ENCODE results near the gene MCRIP2.

Gene MCRIP2

GRCh38 chr16:645852-646678 is 4.4 kb downstream of the MCRIP2 start:
- Histone ChIP-seq H3K4me3 (ENCODE audit: low read length) (no peak overlapping the region), H3K36me3 (replicated peaks; ENCODE audit: insufficient read depth, low read length) (no peaks in the 10 kb centered on the region), H3K4me2 (ENCODE audit: low read depth, low read length) (no peak overlapping the region), H3F3A (ENCODE audit: insufficient read depth, low read length) (peaks cover 28% of the 10 kb centered on the region), H3K9ac (ENCODE audit: low read length) (no peak overlapping the region), H2AFZ (ENCODE audit: low read length) (no peak overlapping the region), H3K27ac (ENCODE audit: low read length) (no peak overlapping the region), H3K79me2 (ENCODE audit: low read length) (peaks cover 88% of the 10 kb centered on the region), H3K27me3 (replicated peaks; ENCODE audit: insufficient read depth, low read length) (no peaks in the 10 kb centered on the region), H4K20me1 (ENCODE audit: insufficient read depth, low read length) (no peaks in the 10 kb centered on the region), H3K4me1 (ENCODE audit: low read length) (peaks cover 7% of the 10 kb centered on the region; the same call in 1 of the 2 replicates), H3K9me3 (replicated peaks; ENCODE audit: insufficient read depth, low read length) (no peaks in the 10 kb centered on the region), H3K9me2 (replicated peaks; ENCODE audit: insufficient read depth, low read length) (no peaks in the 10 kb centered on the region)
- no peak for DNase-seq
- TF ChIP-seq EZH2 (optimal IDR thresholded peaks at IDR 0.05; ENCODE audit: low read depth, low read length) (no peak), EZH2phosphoT487 (IDR thresholded peaks at IDR 0.05; ENCODE audit: low read length) (no peak), CTCF (IDR thresholded peaks at IDR 0.05; ENCODE audit: low read length) (no peak)

GRCh38 chr16:646679-647172 is 5.1 kb downstream of the MCRIP2 start:
- Histone ChIP-seq H3K4me1 (ENCODE audit: low read length) (peaks cover 7% of the 10 kb centered on the region; the same call in 1 of the 2 replicates), H3K4me2 (ENCODE audit: low read depth, low read length) (no peak overlapping the region), H3K27me3 (replicated peaks; ENCODE audit: insufficient read depth, low read length) (no peaks in the 10 kb centered on the region), H2AFZ (ENCODE audit: low read length) (no peak overlapping the region), H3K9me3 (replicated peaks; ENCODE audit: insufficient read depth, low read length) (no peaks in the 10 kb centered on the region), H3K9me2 (replicated peaks; ENCODE audit: insufficient read depth, low read length) (no peaks in the 10 kb centered on the region), H3K9ac (ENCODE audit: low read length) (no peak overlapping the region), H3F3A (ENCODE audit: insufficient read depth, low read length) (peaks cover 28% of the 10 kb centered on the region), H3K36me3 (replicated peaks; ENCODE audit: insufficient read depth, low read length) (no peaks in the 10 kb centered on the region), H4K20me1 (ENCODE audit: insufficient read depth, low read length) (no peaks in the 10 kb centered on the region), H3K79me2 (ENCODE audit: low read length) (peaks cover 82% of the 10 kb centered on the region), H3K27ac (ENCODE audit: low read length) (no peak overlapping the region), H3K4me3 (ENCODE audit: low read length) (no peak overlapping the region)
- no peak for DNase-seq
- no peak for TF ChIP-seq CTCF (IDR thresholded peaks at IDR 0.05; ENCODE audit: low read length)
- TF ChIP-seq EZH2phosphoT487 (IDR thresholded peaks at IDR 0.05; ENCODE audit: low read length), result no peak
- no peak for TF ChIP-seq EZH2 (optimal IDR thresholded peaks at IDR 0.05; ENCODE audit: low read depth, low read length)

- no peak for TF ChIP-seq EZH2phosphoT487 (IDR thresholded peaks at IDR 0.05; ENCODE audit: low read length)
- no peak for TF ChIP-seq CTCF (IDR thresholded peaks at IDR 0.05; ENCODE audit: low read length)
- no peak for TF ChIP-seq EZH2 (optimal IDR thresholded peaks at IDR 0.05; ENCODE audit: low read depth, low read length)
- no peaks in the 10 kb centered on the region for H3K36me3 ChIP-seq (replicated peaks; ENCODE audit: insufficient read depth, low read length)
- peak overlapping the region; percentile 83; the same call in 1 of the 2 replicates for H3K27ac ChIP-seq (ENCODE audit: low read length)
- no peaks in the 10 kb centered on the region for H3K9me3 ChIP-seq (replicated peaks; ENCODE audit: insufficient read depth, low read length)
- H3K79me2 ChIP-seq (ENCODE audit: low read length), result peaks cover 79% of the 10 kb centered on the region
- H3K9me2 ChIP-seq (replicated peaks; ENCODE audit: insufficient read depth, low read length), result no peaks in the 10 kb centered on the region
- H3F3A ChIP-seq (ENCODE audit: insufficient read depth, low read length), result peaks cover 28% of the 10 kb centered on the region
- DNase-seq, result no peak
- peaks cover 7% of the 10 kb centered on the region; the same call in 1 of the 2 replicates for H3K4me1 ChIP-seq (ENCODE audit: low read length)
- no peaks in the 10 kb centered on the region for H3K27me3 ChIP-seq (replicated peaks; ENCODE audit: insufficient read depth, low read length)
- peak overlapping the region; percentile 99 for H3K4me2 ChIP-seq (ENCODE audit: low read depth, low read length)
- peak overlapping the region; percentile 97; the same call in 1 of the 2 replicates for H3K9ac ChIP-seq (ENCODE audit: low read length)
- H4K20me1 ChIP-seq (ENCODE audit: insufficient read depth, low read length), result no peaks in the 10 kb centered on the region
- no peak overlapping the region for H2AFZ ChIP-seq (ENCODE audit: low read length)
- H3K4me3 ChIP-seq (ENCODE audit: low read length), result peak overlapping the region; percentile 22; the same call in 1 of the 2 replicates
Measured at GRCh38 chr16:647173-647902, 5.7 kb downstream of the MCRIP2 start.
